HCT116 (cell line): ENCODE results near the gene TEP1. TPM values are rescaled to one million over a fixed set of nuclear protein-coding genes. Genes with fewer than 3 reads are reported as not detected.

ENCODE experiments used
- ATAC-seq: fragments of 200-7000 bp; cut with Tn5 transposase; 2 replicates; pipeline ENCODE4 v1.9.1; 2020; ENCODE audit warnings: mild to moderate bottlenecking, moderate library complexity
- BruUV-seq: library from RNA; stranded (reverse); fragments of 400-500 nt; replicated peaks from 2 replicates; lab custom pipeline; 2021; lab: Mats Ljungman, UMichigan
- CTCF ChIA-PET: fragments of 300-600 bp; sonication (Branson Sonifier 250); formaldehyde crosslinking; loops from one replicate; lab custom pipeline; 2021; ENCODE audit warnings: antibody characterized with exemption; lab: Charles Lee
- POLR2A ChIA-PET: fragments of 300-600, 350-600 bp; sonication (Branson Sonifier 250); formaldehyde crosslinking; loops from one replicate; lab custom pipeline; 2021; ENCODE audit warnings: antibody characterized with exemption; lab: Charles Lee
- RAD21 ChIA-PET, 2 experiments: fragments of 300-600 bp; sonication (Branson Sonifier 250); formaldehyde crosslinking; loops; one replicate each; lab custom pipeline; 2023; ENCODE audit warnings: low total read pairs in 2 of 2; ENCODE audit not compliant: uncharacterized antibody in 2 of 2, unreplicated experiment in 2 of 2, low non-redundant PET in 1 of 2; lab: Charles Lee
- DNase-seq: peaks from one replicate; pipeline ENCODE4 v3.0.0-alpha.2; 2010; ENCODE audit warnings: low read depth, low spot score
- H2AFZ ChIP-seq: fragments of 200-600 bp; shearing (Covaris generic), sonication (generic); 2 replicates; pipeline ENCODE4 v1.6.1; 2017; ENCODE audit warnings: low read depth, mixed run types, mixed read lengths, antibody characterized with exemption, low read length; ENCODE audit not compliant: poor library complexity, severe bottlenecking
- H3K27ac ChIP-seq: 2 replicates; pipeline ENCODE4 v1.5.1; 2012; ENCODE audit warnings: low read depth, low read length
- H3K27me3 ChIP-seq: fragments of 200-600 bp; sonication (generic); 2 replicates; pipeline ENCODE4 v1.6.1; 2016; ENCODE audit warnings: mixed run types, low read length, mixed read lengths; ENCODE audit not compliant: insufficient read depth
- H3K36me3 ChIP-seq, 2 experiments: fragments of 200-500 bp in 1 of 2; fragments of 200-600 bp in 1 of 2; sonication (Bioruptor generic) in 1 of 2; sonication (generic) in 1 of 2; 2 replicates each; pipeline versions ENCODE4 v1.5.1 to v1.6.1; 2014 to 2016; ENCODE audit warnings: low read length in 2 of 2, inconsistent platforms in 1 of 2, mixed read lengths in 1 of 2, mixed run types in 1 of 2; ENCODE audit not compliant: insufficient read depth in 2 of 2, control insufficient read depth in 1 of 2
- H3K4me1 ChIP-seq, 2 experiments: fragments of 200-600 bp in 1 of 2; sonication (generic) in 1 of 2; 2 replicates each; pipeline versions ENCODE4 v1.5.1 to v1.6.1; 2012 to 2017; ENCODE audit warnings: low read length in 2 of 2, inconsistent platforms in 1 of 2, mild to moderate bottlenecking in 1 of 2, mixed read lengths in 1 of 2, mixed run types in 1 of 2, moderate library complexity in 1 of 2; ENCODE audit not compliant: insufficient read depth in 2 of 2, control insufficient read depth in 1 of 2
- H3K4me2 ChIP-seq: fragments of 200-600 bp; sonication (generic); 2 replicates; pipeline ENCODE4 v1.6.1; 2017; ENCODE audit warnings: mixed run types, low read length, mixed read lengths
- H3K4me3 ChIP-seq, 2 experiments: fragments of 200-600 bp in 1 of 2; sonication (generic) in 1 of 2; replicated peaks in 1 of 2; 2 replicates each; pipeline ENCODE4 v1.5.1; 2011 to 2016; ENCODE audit warnings: low read length in 2 of 2, control low read depth in 1 of 2, low read depth in 1 of 2, mild to moderate bottlenecking in 1 of 2, mixed read lengths in 1 of 2, mixed run types in 1 of 2
- H3K79me2 ChIP-seq: fragments of 200-600 bp; sonication (generic); 2 replicates; pipeline ENCODE4 v1.6.1; 2017; ENCODE audit warnings: mild to moderate bottlenecking, mixed run types, low read length, moderate library complexity, mixed read lengths; ENCODE audit not compliant: insufficient read depth
- H3K9ac ChIP-seq: fragments of 200-600 bp; sonication (generic); 2 replicates; pipeline ENCODE4 v1.6.1; 2016; ENCODE audit warnings: low read length, mixed read lengths
- H3K9me2 ChIP-seq: fragments of 200-600 bp; sonication (generic), shearing (Covaris generic); 2 replicates; pipeline ENCODE4 v1.6.1; 2017; ENCODE audit warnings: mixed run types, mild to moderate bottlenecking, moderate library complexity; ENCODE audit not compliant: insufficient read depth
- H3K9me3 ChIP-seq, 2 experiments: fragments of 200-500 bp in 1 of 2; fragments of 200-600 bp in 1 of 2; sonication (Bioruptor generic) in 1 of 2; sonication (generic) in 1 of 2; 2 replicates each; pipeline ENCODE4 v1.6.1; 2014 to 2017; ENCODE audit warnings: low read length in 2 of 2, mixed read lengths in 2 of 2, inconsistent platforms in 1 of 2, low read depth in 1 of 2, mild to moderate bottlenecking in 1 of 2, mixed run types in 1 of 2, moderate library complexity in 1 of 2; ENCODE audit not compliant: control insufficient read depth in 1 of 2, insufficient read depth in 1 of 2
- H4K20me1 ChIP-seq: fragments of 200-600 bp; sonication (generic), shearing (Covaris generic); 2 replicates; pipeline ENCODE4 v1.6.1; 2017; ENCODE audit warnings: mixed run types, mild to moderate bottlenecking, moderate library complexity; ENCODE audit not compliant: insufficient read depth
- ATF3 ChIP-seq: IDR thresholded peaks from 2 replicates; pipeline ENCODE4 v1.6.1; 2012
- CBX3 ChIP-seq: IDR thresholded peaks from 2 replicates; pipeline ENCODE4 v1.6.1; 2012; ENCODE audit warnings: low read depth
- CEBPB ChIP-seq: IDR thresholded peaks from 2 replicates; pipeline ENCODE4 v1.6.1; 2012; ENCODE audit warnings: low read depth
- CTCF ChIP-seq, 3 experiments: fragments of 200-600 bp in 1 of 3; sonication (generic) in 1 of 3; IDR thresholded peaks in 2 of 3; conservative IDR thresholded peaks in 1 of 3; 2 replicates each; pipeline ENCODE4 v1.5.1; 2012 to 2017; ENCODE audit warnings: low read depth in 2 of 3, low read length in 2 of 3, antibody characterized with exemption in 1 of 3, borderline replicate concordance in 1 of 3, control low read depth in 1 of 3, mild to moderate bottlenecking in 1 of 3, mixed read lengths in 1 of 3, mixed run types in 1 of 3, moderate library complexity in 1 of 3; ENCODE audit not compliant: insufficient read depth in 1 of 3
- EGR1 ChIP-seq: IDR thresholded peaks from 2 replicates; pipeline ENCODE4 v1.6.1; 2012; ENCODE audit warnings: low read depth
- ELF1 ChIP-seq: IDR thresholded peaks from 2 replicates; pipeline ENCODE4 v1.6.1; 2012; ENCODE audit warnings: low read depth, borderline replicate concordance
- EZH2 ChIP-seq: fragments of 200-600 bp; sonication (generic); IDR thresholded peaks from 2 replicates; pipeline ENCODE4 v1.6.1; 2017; ENCODE audit warnings: antibody characterized with exemption, mixed run types
- FOSL1 ChIP-seq: IDR thresholded peaks from 2 replicates; pipeline ENCODE4 v1.6.1; 2012; ENCODE audit warnings: low read depth
- POLR2AphosphoS5 ChIP-seq: IDR thresholded peaks from 2 replicates; pipeline ENCODE4 v1.6.1; 2011; ENCODE audit warnings: mild to moderate bottlenecking, low read depth, low read length, moderate library complexity
- RAD21 ChIP-seq: IDR thresholded peaks from 2 replicates; pipeline ENCODE4 v1.6.1; 2012; ENCODE audit warnings: low read depth, mild to moderate bottlenecking
- SIN3A ChIP-seq: IDR thresholded peaks from 2 replicates; pipeline ENCODE4 v1.6.1; 2012; ENCODE audit warnings: low read depth
- SP1 ChIP-seq: IDR thresholded peaks from 2 replicates; pipeline ENCODE4 v1.6.1; 2012; ENCODE audit warnings: low read depth
- SRF ChIP-seq: IDR thresholded peaks from 2 replicates; pipeline ENCODE4 v1.6.1; 2012; ENCODE audit warnings: low read depth
- TCF7L2 ChIP-seq: IDR thresholded peaks from 2 replicates; pipeline ENCODE4 v1.7.0; 2011; ENCODE audit warnings: borderline replicate concordance, inconsistent platforms; ENCODE audit not compliant: insufficient read depth, insufficient read length; ENCODE audit errors: extremely low read depth
- YY1 ChIP-seq: IDR thresholded peaks from 2 replicates; pipeline ENCODE4 v1.6.1; 2011; ENCODE audit warnings: low read length, low read depth, moderate library complexity, mild to moderate bottlenecking; ENCODE audit not compliant: insufficient replicate concordance; ENCODE audit errors: extremely low read depth
- intact Hi-C: fragments of 100-400 bp; cut with micrococcal nuclease; formaldehyde crosslinking; loops from 2 replicates; pipeline ENCODE4 v1.10.0; 2022
- total RNA-seq: library from RNA; stranded (reverse); gene quantifications from one replicate; pipeline ENCODE4 v1.2.1, GENCODE V29; 2021; ENCODE audit not compliant: unreplicated experiment

TEP1 gene
- total RNA-seq, 1 experiment from 2014 or later: 22.4 TPM

- Histone ChIP-seq H2AFZ (no peak overlapping the region), H3K27ac (no peak overlapping the region), H3K27me3 (no peaks in the 10 kb centered on the region), H3K4me1 (no peaks in the 10 kb centered on the region), H3K9ac (no peak overlapping the region), H3K9me3 (no peaks in the 10 kb centered on the region), H3K9me2 (no peaks in the 10 kb centered on the region), H3K4me3 (no peak overlapping the region), H3K4me2 (no peak overlapping the region), H4K20me1 (no peaks in the 10 kb centered on the region), H3K36me3 (peaks cover 28 to 53% of the 10 kb centered on the region in 2 experiments; a peak in 3 of 4 replicates), H3K79me2 (no peaks in the 10 kb centered on the region)
- BruUV-seq: no TSS peak
- intact Hi-C loops: no loop called here
- TF ChIP-seq POLR2AphosphoS5 (no peak), SIN3A (no peak), RAD21 (no peak), EGR1 (no peak), SP1 (no peak), CBX3 (no peak), ELF1 (no peak), SRF (no peak), CEBPB (no peak), TCF7L2 (no peak), YY1 (no peak), ATF3 (no peak), EZH2 (no peak), FOSL1 (no peak), CTCF (IDR thresholded peaks at IDR 0.05 in 2 of 3, conservative IDR thresholded peaks at IDR 0.05 in 1 of 3; ENCODE audit: borderline replicate concordance in 1 of 3, insufficient read depth in 1 of 3, low read depth in 2 of 3, low read length in 2 of 3) (no peak)
- ATAC-seq: no peak
- RAD21 ChIA-PET: no interaction called here
- CTCF ChIA-PET: interaction anchor here (1.2 kb wide), 1 partner anchor 26 kb away, joined by 3 read pairs; no protein-coding TSS in a partner anchor
- POLR2A ChIA-PET: no interaction called here
- no peak for DNase-seq
Observed at GRCh38 chr14:20375471-20375870, 37.8 kb downstream of the TEP1 start.
